ENCODE results near the gene HSPE1.

DNA sequence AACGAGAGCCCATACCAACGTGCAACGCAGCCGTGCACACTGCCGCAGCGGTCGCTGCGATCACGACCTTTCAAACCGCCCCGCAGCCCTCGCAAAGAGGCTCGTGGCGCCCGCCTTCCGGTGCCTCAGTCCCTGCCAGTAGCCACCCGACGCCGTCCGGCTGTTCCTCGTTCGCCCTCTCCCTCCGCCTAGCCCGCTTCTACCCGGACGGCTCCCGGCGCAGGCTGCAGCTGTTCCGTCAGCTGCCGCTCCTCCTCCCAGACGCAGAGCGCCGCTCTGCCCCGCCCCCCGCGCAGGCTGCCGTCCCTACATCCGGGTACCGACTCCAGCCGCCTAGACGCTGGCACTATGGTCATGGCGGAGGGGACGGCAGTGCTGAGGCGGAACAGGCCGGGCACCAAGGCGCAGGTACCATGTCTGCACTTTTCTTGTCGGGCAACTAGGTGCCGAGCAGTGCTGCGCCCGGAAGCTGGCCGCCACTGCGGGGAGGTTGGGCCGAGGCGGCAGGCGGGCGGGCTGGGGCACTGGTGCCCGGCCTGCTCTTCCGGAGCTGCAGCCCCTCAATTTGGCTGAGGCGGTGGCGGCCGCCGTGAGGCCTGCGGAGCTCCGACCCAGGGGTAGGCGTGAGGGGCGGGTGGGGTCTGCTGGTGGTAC is 15.7 kb downstream of the HSPE1 start, which contains the start of gene MOB4:
- TF ChIP-seq, protein P1, sequence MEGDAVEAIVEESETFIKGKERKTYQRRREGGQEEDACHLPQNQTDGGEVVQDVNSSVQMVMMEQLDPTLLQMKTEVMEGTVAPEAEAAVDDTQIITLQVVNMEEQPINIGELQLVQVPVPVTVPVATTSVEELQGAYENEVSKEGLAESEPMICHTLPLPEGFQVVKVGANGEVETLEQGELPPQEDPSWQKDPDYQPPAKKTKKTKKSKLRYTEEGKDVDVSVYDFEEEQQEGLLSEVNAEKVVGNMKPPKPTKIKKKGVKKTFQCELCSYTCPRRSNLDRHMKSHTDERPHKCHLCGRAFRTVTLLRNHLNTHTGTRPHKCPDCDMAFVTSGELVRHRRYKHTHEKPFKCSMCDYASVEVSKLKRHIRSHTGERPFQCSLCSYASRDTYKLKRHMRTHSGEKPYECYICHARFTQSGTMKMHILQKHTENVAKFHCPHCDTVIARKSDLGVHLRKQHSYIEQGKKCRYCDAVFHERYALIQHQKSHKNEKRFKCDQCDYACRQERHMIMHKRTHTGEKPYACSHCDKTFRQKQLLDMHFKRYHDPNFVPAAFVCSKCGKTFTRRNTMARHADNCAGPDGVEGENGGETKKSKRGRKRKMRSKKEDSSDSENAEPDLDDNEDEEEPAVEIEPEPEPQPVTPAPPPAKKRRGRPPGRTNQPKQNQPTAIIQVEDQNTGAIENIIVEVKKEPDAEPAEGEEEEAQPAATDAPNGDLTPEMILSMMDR (IDR thresholded peaks at IDR 0.05; ENCODE audit: insufficient read depth, low read length): no peak
- TF ChIP-seq POLR2AphosphoS5 (IDR thresholded peaks at IDR 0.05; ENCODE audit: low read depth) (peak; percentile 89), GABPA (IDR thresholded peaks at IDR 0.05; ENCODE audit: low read depth) (peak; percentile 83)
